ENCODE results near the gene ZNF512B.
"Not testable (repeated sequence)": the region's sequence is repeated elsewhere in the genome, so short reads cannot be mapped to it uniquely, and the experiment has no call there.

The ZNF512B gene, protein sequence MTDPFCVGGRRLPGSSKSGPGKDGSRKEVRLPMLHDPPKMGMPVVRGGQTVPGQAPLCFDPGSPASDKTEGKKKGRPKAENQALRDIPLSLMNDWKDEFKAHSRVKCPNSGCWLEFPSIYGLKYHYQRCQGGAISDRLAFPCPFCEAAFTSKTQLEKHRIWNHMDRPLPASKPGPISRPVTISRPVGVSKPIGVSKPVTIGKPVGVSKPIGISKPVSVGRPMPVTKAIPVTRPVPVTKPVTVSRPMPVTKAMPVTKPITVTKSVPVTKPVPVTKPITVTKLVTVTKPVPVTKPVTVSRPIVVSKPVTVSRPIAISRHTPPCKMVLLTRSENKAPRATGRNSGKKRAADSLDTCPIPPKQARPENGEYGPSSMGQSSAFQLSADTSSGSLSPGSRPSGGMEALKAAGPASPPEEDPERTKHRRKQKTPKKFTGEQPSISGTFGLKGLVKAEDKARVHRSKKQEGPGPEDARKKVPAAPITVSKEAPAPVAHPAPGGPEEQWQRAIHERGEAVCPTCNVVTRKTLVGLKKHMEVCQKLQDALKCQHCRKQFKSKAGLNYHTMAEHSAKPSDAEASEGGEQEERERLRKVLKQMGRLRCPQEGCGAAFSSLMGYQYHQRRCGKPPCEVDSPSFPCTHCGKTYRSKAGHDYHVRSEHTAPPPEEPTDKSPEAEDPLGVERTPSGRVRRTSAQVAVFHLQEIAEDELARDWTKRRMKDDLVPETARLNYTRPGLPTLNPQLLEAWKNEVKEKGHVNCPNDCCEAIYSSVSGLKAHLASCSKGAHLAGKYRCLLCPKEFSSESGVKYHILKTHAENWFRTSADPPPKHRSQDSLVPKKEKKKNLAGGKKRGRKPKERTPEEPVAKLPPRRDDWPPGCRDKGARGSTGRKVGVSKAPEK

DNA sequence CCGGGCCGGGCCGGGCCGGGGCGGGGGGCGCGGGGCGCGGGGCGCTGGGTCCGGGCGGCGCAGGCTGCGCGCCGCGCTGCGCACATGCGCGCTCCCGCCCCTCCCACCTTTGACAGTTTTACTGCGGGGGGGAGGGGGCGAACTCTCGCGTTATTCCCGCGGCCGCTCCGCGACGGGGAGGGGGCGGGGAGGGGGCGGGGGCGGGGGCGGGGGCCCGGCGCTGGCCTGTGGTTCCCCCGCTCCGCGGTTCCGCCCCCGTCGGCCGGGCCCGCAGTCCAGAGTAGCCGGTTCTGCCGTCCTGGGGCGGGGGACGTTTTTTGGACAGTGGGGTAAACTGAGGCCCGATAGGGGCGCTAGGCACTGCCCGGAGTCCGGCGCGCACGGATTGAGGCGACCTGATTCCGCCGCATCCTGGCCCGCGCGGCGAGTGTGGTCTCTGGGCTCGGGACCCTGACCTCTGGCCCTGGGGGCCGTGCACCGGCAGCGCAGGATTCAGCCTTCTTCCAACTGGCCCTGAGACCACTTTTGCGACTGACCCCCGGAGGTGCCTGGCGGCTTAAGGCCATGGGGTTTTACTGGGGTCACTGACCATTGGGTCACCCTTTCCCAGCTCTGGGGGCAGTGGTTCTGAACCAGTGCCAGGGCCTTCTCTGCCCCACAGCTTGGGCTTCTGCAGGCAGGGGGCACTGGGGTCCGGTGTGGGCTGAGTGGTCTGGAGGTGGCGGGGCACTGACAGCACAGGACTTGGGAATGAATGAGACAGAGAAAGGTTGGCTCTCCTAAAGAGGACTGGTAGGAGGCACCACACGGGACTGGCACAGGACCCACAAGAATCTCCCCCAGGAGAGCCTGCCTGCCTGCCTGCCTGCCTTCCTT is at the start of gene ZNF512B:
Gene ZNF512B (minus strand): TSS at position 93 of the 876 bp plus-strand sequence. CDS start 1,980 bp downstream, outside the sequence.
- DNase-seq, result no peak

DNA sequence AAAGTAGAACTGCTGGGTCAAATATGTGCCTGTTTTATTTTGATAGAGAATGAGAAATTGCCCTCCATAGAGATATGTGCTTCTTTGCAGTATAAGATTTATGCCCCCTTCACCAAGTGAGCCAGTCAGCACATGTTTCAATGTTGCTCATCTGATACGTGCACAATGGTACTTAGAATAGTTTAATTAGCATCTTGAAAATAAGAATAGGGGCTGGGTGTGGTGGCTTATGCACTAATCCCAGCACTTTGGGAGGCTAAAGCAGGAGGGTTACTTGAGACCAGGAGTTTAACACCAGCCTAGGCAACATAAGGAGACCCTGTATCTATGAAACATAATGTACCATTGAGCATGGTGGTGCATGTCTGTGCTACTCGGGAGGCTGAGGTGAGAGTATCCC is 45.9 kb upstream of the ZNF512B start:
- no peak for DNase-seq

- DNase-seq, result not testable (repeated sequence)
These were observed 42.8 kb upstream of the ZNF512B start for GRCh38 chr20:64012385-64013154.

DNA sequence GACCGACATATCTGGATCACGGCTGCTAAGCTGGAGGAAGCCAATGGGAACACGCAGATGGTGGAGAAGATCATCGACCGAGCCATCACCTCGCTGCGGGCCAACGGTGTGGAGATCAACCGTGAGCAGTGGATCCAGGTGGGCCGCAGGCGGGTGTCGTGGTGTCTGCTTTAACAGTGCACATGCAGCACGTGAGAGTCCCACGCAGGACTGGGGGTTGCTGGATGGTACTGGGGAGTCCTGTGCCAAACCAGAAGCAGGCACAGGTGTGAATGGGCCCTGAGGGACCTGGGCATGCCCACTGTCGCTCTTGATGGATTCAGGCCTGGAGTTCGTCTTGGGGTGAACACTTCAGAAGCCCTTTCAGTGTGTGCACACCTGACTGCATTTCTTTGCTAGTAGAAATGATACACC is 41.6 kb upstream of the ZNF512B start:
- DNase-seq, result no peak

- no peak for DNase-seq
These were observed 41.0 kb upstream of the ZNF512B start for GRCh38 chr20:64010711-64011237.

GRCh38 chr20:64009811-64010387 is 40.2 kb upstream of the ZNF512B start:
- no peak for DNase-seq

- no peak for DNase-seq
These were observed 37.2 kb upstream of the ZNF512B start for GRCh38 chr20:64006902-64007301.

DNA sequence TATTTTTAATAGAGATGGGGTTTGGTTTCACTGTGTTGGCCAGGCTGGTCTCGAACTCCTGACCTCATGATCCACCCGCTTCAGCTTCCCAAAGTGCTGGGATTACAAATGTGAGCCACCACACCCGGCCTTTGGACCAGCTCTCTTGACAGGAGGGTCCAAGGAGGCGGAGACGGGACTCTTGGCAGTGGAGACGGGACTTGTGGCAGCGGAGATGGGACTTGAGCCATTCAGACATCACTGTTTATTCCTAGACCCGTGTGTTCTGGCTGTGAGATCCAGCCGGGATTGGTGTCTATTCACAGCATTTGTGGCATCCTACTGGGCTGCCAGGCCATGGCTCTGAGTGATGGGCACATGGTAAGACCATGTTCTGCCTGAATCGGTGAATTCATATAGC is 36.8 kb upstream of the ZNF512B start:
- no peak for DNase-seq

DNA sequence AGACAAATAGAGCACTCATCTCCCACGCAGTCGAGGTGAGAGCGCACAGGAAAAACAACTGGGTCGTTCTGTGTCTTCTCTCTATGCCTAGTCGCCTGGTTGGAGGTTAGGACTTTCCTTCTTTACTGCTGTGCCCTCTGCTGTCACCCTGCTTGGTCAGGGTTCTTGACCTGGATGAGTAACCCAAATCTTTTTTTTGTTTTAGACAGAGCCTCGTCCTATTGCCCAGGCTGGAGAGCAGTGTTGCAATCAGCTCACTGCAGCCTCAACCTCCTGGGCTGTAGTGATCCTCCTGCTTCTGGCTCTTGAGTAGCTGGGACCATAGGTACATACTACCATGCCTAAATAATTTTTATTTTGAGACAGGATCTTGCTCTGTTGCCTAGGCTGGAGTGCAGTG is 35.7 kb upstream of the ZNF512B start:
- no peak for DNase-seq

- DNase-seq, result no peak
These were observed 34.4 kb upstream of the ZNF512B start for GRCh38 chr20:64003960-64004725.

- no peak for DNase-seq
These were observed 31.9 kb upstream of the ZNF512B start for GRCh38 chr20:64001607-64002011.

GRCh38 chr20:64000906-64001305 is 31.2 kb upstream of the ZNF512B start:
- no peak for DNase-seq

DNA sequence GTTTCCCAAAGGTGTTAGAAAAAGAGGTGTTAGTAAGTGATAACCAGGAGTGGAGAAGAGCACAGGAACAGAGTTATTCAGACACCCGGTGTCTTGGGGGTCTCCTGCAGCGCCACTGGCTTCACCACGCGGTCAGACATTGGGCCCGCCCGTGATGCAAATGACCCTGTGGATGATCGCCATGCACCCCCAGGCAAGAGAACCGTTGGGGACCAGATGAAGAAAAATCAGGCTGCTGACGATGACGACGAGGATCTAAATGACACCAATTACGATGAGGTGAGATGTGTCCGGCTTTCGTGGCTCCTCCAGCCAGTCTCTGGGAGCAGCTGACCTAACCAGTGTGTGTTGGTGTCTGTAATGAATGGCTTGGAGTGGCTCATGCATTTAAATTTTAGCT is 13.2 kb upstream of the ZNF512B start:
- no peak for DNase-seq

- peak; percentile 95 to 98 for DNase-seq
These were observed 11.3 kb upstream of the ZNF512B start, which contains the start of gene PRPF6 for GRCh38 chr20:63980806-63981728. Gene PRPF6 (plus strand): TSS chr20:63981132. CDS start chr20:63981246, 114 bp downstream.

- no peak for DNase-seq
These were observed 10.6 kb upstream of the ZNF512B start for GRCh38 chr20:63980317-63980805.

DNA sequence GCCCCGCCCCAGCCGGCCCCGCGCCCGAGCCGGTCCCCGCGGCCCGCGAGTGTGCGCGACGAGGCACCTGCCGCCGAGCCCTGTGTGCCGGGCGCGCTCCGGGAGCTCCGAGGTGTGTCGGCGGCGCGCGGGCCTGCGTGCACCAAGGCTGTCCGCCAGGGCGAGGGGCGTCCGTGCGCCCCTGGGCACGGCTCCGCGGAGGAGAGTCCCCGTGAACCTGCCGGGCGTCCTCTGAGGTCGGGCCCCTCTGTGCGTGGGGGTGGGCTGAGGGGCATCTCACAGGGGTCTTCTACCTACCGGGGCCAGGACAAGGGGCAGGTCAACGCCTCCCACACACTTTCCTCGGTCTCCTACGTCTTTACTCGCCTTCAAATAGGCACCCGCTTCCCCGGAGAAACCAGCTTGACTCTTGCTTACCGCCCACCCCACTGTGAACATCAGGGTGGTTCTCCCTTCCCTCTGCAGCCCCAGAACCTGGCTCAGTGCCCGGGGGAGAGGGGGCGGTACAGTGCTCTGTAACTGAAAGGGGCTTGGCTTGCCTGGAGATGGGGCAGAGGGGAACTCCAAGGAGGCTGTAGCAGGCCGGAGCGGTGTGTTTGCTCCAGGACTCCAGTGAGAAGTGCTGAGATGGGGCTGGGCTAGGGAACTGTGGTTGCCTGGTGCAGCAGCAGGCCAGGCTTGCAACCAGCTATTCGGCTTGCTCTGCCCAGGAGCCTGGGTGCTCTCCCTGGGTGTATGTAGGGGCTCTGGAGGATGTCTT is 10.0 kb upstream of the ZNF512B start, which contains the start of gene SAMD10:
Gene SAMD10 (minus strand): TSS at position 86 of the 760 bp plus-strand sequence. CDS start 175 bp downstream, outside the sequence.
- DNase-seq, result peak; percentile 85 to 96

DNA sequence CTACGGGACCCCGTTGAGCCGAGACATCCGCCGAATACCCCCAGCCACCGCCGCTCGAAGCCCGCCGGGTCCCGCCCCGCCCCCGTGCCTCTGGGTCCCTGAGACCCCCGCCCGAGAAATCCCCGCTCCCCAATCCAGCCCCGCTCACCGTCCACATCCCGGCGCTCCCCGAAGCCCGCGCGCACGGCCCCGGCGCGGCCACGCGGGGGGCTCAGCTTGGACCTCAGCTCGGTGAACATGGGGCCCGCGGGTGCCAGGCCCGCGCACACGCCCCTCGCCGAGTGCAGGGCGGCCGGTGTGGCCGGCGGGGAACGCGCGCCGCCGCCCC is 9.5 kb upstream of the ZNF512B start:
- DNase-seq, result no peak
